H1 (cell line): Measurements from ENCODE around the gene ARF3. TPM values are rescaled to one million over a fixed set of nuclear protein-coding genes. Genes with fewer than 3 reads are reported as not detected.

ENCODE experiments used
- CTCF ChIA-PET: fragments of 300-600 bp; sonication (Branson Sonifier 250); formaldehyde crosslinking; loops from one replicate; lab custom pipeline; 2021; ENCODE audit not compliant: partially characterized antibody; lab: Charles Lee
- POLR2A ChIA-PET: fragments of 300-600 bp; sonication (Branson Sonifier 250); formaldehyde crosslinking; loops from one replicate; lab custom pipeline; 2021; ENCODE audit warnings: inconsistent platforms; ENCODE audit not compliant: partially characterized antibody; lab: Charles Lee
- DNase-seq, 2 experiments: peaks; one replicate each; pipeline versions ENCODE4 v3.0.0 to v3.0.0-alpha.2; 2010 to 2022; ENCODE audit warnings: low spot score in 2 of 2, low read depth in 1 of 2, mixed read lengths in 1 of 2
- FAIRE-seq: peaks from 2 replicates; lab custom pipeline; 2011; peaks lifted over from hg19 to GRCh38; lab: Jason Lieb, UNC
- H2AFZ ChIP-seq: 2 replicates; pipeline ENCODE4 v1.8.1; 2012; ENCODE audit warnings: low read length, inconsistent platforms
- H2AK5ac ChIP-seq: 2 replicates; pipeline ENCODE4 v1.6.1; 2013; ENCODE audit warnings: low read depth, low read length
- H2BK120ac ChIP-seq: replicated peaks from 2 replicates; pipeline ENCODE3; 2013; ENCODE audit warnings: low read depth, low read length, inconsistent platforms
- H2BK12ac ChIP-seq: 2 replicates; pipeline ENCODE4 v1.6.1; 2013; ENCODE audit warnings: low read depth, low read length
- H2BK15ac ChIP-seq: 2 replicates; pipeline ENCODE4 v1.6.1; 2013; ENCODE audit warnings: low read length
- H2BK20ac ChIP-seq: 2 replicates; pipeline ENCODE4 v1.6.1; 2013; ENCODE audit warnings: low read length
- H2BK5ac ChIP-seq: 2 replicates; pipeline ENCODE4 v1.6.1; 2013; ENCODE audit warnings: low read depth, low read length
- H3K14ac ChIP-seq: 2 replicates; pipeline ENCODE4 v1.6.1; 2013; ENCODE audit warnings: inconsistent platforms; ENCODE audit not compliant: insufficient read length
- H3K18ac ChIP-seq: 2 replicates; pipeline ENCODE4 v1.6.1; 2013; ENCODE audit warnings: low read length; ENCODE audit errors: extremely low read depth
- H3K23ac ChIP-seq: 2 replicates; pipeline ENCODE4 v1.6.1; 2013; ENCODE audit warnings: inconsistent platforms; ENCODE audit not compliant: insufficient read length
- H3K23me2 ChIP-seq: 2 replicates; pipeline ENCODE4 v1.6.1; 2013; ENCODE audit warnings: low read depth, low read length
- H3K27ac ChIP-seq: 2 replicates; pipeline ENCODE4 v1.6.1; 2011; ENCODE audit warnings: low read depth, low read length, inconsistent platforms
- H3K27me3 ChIP-seq, 4 experiments: replicated peaks in 1 of 4; 1 replicate in 1 of 4; 2 replicates in 3 of 4; pipeline versions ENCODE4 v1.6.1 to v1.8.1; 2011 to 2013; ENCODE audit warnings: low read length in 3 of 4, mild to moderate bottlenecking in 3 of 4, inconsistent platforms in 2 of 4, mixed read lengths in 2 of 4, moderate library complexity in 1 of 4; ENCODE audit not compliant: control insufficient read depth in 3 of 4, insufficient read depth in 3 of 4; ENCODE audit errors: extremely low read depth in 1 of 4
- H3K36me3 ChIP-seq, 4 experiments: 2 replicates each; pipeline versions ENCODE4 v1.6.1 to v1.8.1; 2011 to 2013; ENCODE audit warnings: mild to moderate bottlenecking in 4 of 4, low read length in 3 of 4, moderate library complexity in 2 of 4, control low read depth in 1 of 4, inconsistent platforms in 1 of 4; ENCODE audit not compliant: insufficient read depth in 4 of 4, control insufficient read depth in 2 of 4
- H3K4ac ChIP-seq: replicated peaks from 2 replicates; pipeline ENCODE3; 2013; ENCODE audit warnings: low read length, low read depth, mixed read lengths, inconsistent platforms; ENCODE audit not compliant: insufficient read length
- H3K4me1 ChIP-seq, 4 experiments: replicated peaks in 1 of 4; 1 replicate in 1 of 4; 2 replicates in 3 of 4; pipeline versions ENCODE4 v1.6.1 to v1.8.1; 2011 to 2013; ENCODE audit warnings: low read length in 3 of 4, inconsistent platforms in 2 of 4, mixed read lengths in 1 of 4; ENCODE audit not compliant: insufficient read depth in 4 of 4, control insufficient read depth in 3 of 4
- H3K4me2 ChIP-seq, 2 experiments: 2 replicates each; pipeline versions ENCODE4 v1.6.1 to v1.8.1; 2011 to 2013; ENCODE audit warnings: low read depth in 2 of 2, low read length in 2 of 2, control low read depth in 1 of 2, inconsistent platforms in 1 of 2, mild to moderate bottlenecking in 1 of 2; ENCODE audit not compliant: insufficient read depth in 1 of 2
- H3K4me3 ChIP-seq, 4 experiments: fragments of 200-600, 300-600 bp in 1 of 4; sonication (generic), shearing (Covaris generic), sonication (Bioruptor Twin) in 1 of 4; 2 replicates each; pipeline versions ENCODE4 v1.5.1 to v1.8.1; 2011 to 2016; ENCODE audit warnings: low read length in 4 of 4, low read depth in 3 of 4, control low read depth in 2 of 4, inconsistent platforms in 2 of 4, mild to moderate bottlenecking in 2 of 4, mixed read lengths in 1 of 4, moderate library complexity in 1 of 4; ENCODE audit not compliant: insufficient read depth in 2 of 4; ENCODE audit errors: extremely low read depth in 1 of 4
- H3K56ac ChIP-seq: replicated peaks from 2 replicates; pipeline ENCODE3; 2013; ENCODE audit warnings: low read depth, mild to moderate bottlenecking, mixed read lengths, low read length, inconsistent platforms; ENCODE audit not compliant: insufficient read length
- H3K79me1 ChIP-seq: 2 replicates; pipeline ENCODE4 v1.6.1; 2013; ENCODE audit warnings: low read depth, low read length, control low read depth
- H3K79me2 ChIP-seq, 2 experiments: 2 replicates each; pipeline versions ENCODE4 v1.6.1 to v1.8.1; 2012 to 2013; ENCODE audit warnings: low read length in 2 of 2, mild to moderate bottlenecking in 2 of 2, inconsistent platforms in 1 of 2; ENCODE audit not compliant: insufficient read depth in 2 of 2, control insufficient read depth in 1 of 2
- H3K9ac ChIP-seq, 4 experiments: replicated peaks in 1 of 4; 1 replicate in 1 of 4; 2 replicates in 3 of 4; pipeline versions ENCODE4 v1.6.1 to v1.8.1; 2011 to 2013; ENCODE audit warnings: low read depth in 3 of 4, low read length in 3 of 4, control low read depth in 2 of 4, mild to moderate bottlenecking in 2 of 4, moderate library complexity in 2 of 4, inconsistent platforms in 1 of 4; ENCODE audit errors: extremely low read depth in 1 of 4
- H3K9me3 ChIP-seq, 2 experiments: 2 replicates each; pipeline versions ENCODE4 v1.6.1 to v1.8.1; 2012 to 2013; ENCODE audit warnings: mild to moderate bottlenecking in 2 of 2, moderate library complexity in 2 of 2, control low read depth in 1 of 2, inconsistent platforms in 1 of 2, low read depth in 1 of 2, low read length in 1 of 2, mixed read lengths in 1 of 2; ENCODE audit not compliant: insufficient read depth in 2 of 2
- H4K20me1 ChIP-seq, 2 experiments: replicated peaks in 1 of 2; 2 replicates each; pipeline versions ENCODE3 to v1.8.1; 2011 to 2013; ENCODE audit warnings: inconsistent platforms in 2 of 2, low read length in 2 of 2, mild to moderate bottlenecking in 1 of 2; ENCODE audit not compliant: insufficient read depth in 2 of 2, control insufficient read depth in 1 of 2
- H4K5ac ChIP-seq: 2 replicates; pipeline ENCODE4 v1.6.1; 2013; ENCODE audit warnings: low read length, low read depth, mixed read lengths, inconsistent platforms; ENCODE audit not compliant: insufficient read length
- H4K8ac ChIP-seq: 2 replicates; pipeline ENCODE4 v1.8.0; 2013; ENCODE audit warnings: mild to moderate bottlenecking, moderate library complexity, low read length, inconsistent platforms; ENCODE audit not compliant: insufficient read depth; ENCODE audit errors: extremely low read depth
- H4K91ac ChIP-seq: replicated peaks from 2 replicates; pipeline ENCODE3; 2013; ENCODE audit warnings: low read length, mixed read lengths, inconsistent platforms; ENCODE audit not compliant: insufficient read length
- BACH1 ChIP-seq: IDR thresholded peaks from 2 replicates; pipeline ENCODE4 v1.6.1; 2012; ENCODE audit warnings: low read length, improper control_type of control experiment
- CEBPB ChIP-seq: IDR thresholded peaks from 2 replicates; pipeline ENCODE4 v1.6.1; 2012; ENCODE audit warnings: low read depth, low read length
- GABPA ChIP-seq: IDR thresholded peaks from 2 replicates; pipeline ENCODE4 v1.6.1; 2011; ENCODE audit warnings: mild to moderate bottlenecking, low read length, moderate library complexity, borderline replicate concordance; ENCODE audit not compliant: insufficient read depth
- JUND ChIP-seq: IDR thresholded peaks from 2 replicates; pipeline ENCODE4 v1.6.1; 2011; ENCODE audit warnings: mild to moderate bottlenecking, improper control_type of control experiment, low read length
- KDM5A ChIP-seq: fragments of 200-600 bp; IDR thresholded peaks from 2 replicates; pipeline ENCODE4 v1.7.1; 2012; ENCODE audit warnings: mild to moderate bottlenecking, low read length, inconsistent platforms, mixed read lengths
- POLR2AphosphoS5 ChIP-seq: IDR thresholded peaks from 2 replicates; pipeline ENCODE4 v1.6.1; 2011; ENCODE audit warnings: low read depth, low read length
- POU5F1 ChIP-seq: IDR thresholded peaks from 2 replicates; pipeline ENCODE4 v1.6.1; 2011; ENCODE audit warnings: low read depth, mild to moderate bottlenecking, low read length, moderate library complexity
- SP1 ChIP-seq: IDR thresholded peaks from 2 replicates; pipeline ENCODE4 v1.6.1; 2011; ENCODE audit warnings: low read depth, low read length
- WGBS, 2 experiments: shearing (Covaris generic) in 1 of 2; methylation state at CpG; one replicate each; pipeline versions ENCODE4 v1.1.6 to v1.1.7; 2013 to 2015; ENCODE audit warnings: low lambda C conversion rate in 2 of 2, mixed read lengths in 2 of 2, inconsistent platforms in 1 of 2, low coverage in 1 of 2, missing lambda C conversion rate in 1 of 2; ENCODE audit not compliant: insufficient replicate concordance in 2 of 2, insufficient coverage in 1 of 2, insufficient read length in 1 of 2; ENCODE audit errors: extremely low coverage in 1 of 2, missing lambda C conversion rate in 1 of 2; 5-methylcytosine and 5-hydroxymethylcytosine counted together
- polyA plus RNA-seq, 7 experiments: library from polyadenylated mRNA; depleted of rRNA in 3 of 7; stranded (reverse) in 5 of 7; unstranded in 2 of 7; fragments of >200 nt in 5 of 7; fragments of 200-250 nt in 2 of 7; gene quantifications; 1 replicate in 5 of 7; 2 replicates in 1 of 7; 4 replicates in 1 of 7; pipeline versions ENCODE4 v1.2.1 to v1.2.3, GENCODE V29; 2011 to 2013; ENCODE audit warnings: missing spikeins in 2 of 7, mixed read lengths in 2 of 7
- total RNA-seq: library from RNA; stranded (reverse); fragmentation: NEBNext Ultra II Directional; extraction: Animal tissue kit (Norgen Biotek cat#: 25700); gene quantifications from 2 replicates; pipeline ENCODE4 v1.2.1, GENCODE V29; 2021

The ARF3 gene
- total and polyA plus RNA-seq, 2 of the 8 experiments (the other 6 are each of a cell fraction or from before 2014, with no cell fraction given), result 231 to 250 TPM

- Histone ChIP-seq H3K79me1 (peaks cover 8% of the 10 kb centered on the region), H2BK12ac (no peak overlapping the region), H3K9ac (no peak overlapping the region), H3K14ac (no peak overlapping the region), H3K9me3 (no peaks in the 10 kb centered on the region), H2AK5ac (no peak overlapping the region), H3K23me2 (no peaks in the 10 kb centered on the region), H2BK15ac (no peak overlapping the region), H3K4me2 (no peak overlapping the region), H3K4me3 (no peak overlapping the region), H3K4ac (no peak overlapping the region), H3K18ac (no peak overlapping the region; the same call in 1 of the 2 replicates), H4K5ac (no peak overlapping the region), H4K8ac (no peak overlapping the region), H4K20me1 (peaks cover 10 to 23% of the 10 kb centered on the region in 2 experiments), H2BK120ac (no peak overlapping the region), H3K4me1 (no peaks in the 10 kb centered on the region; a peak in 1 of 7 replicates), H3K36me3 (peaks cover 0 to 12% (median 2%) of the 10 kb centered on the region in 4 experiments; a peak in 7 of 8 replicates), H2BK20ac (no peak overlapping the region), H3K79me2 (peaks cover 9 to 92% of the 10 kb centered on the region in 2 experiments), H3K27ac (no peak overlapping the region; the same call in 1 of the 2 replicates), H2AFZ (no peak overlapping the region), H2BK5ac (no peak overlapping the region), H3K23ac (no peak overlapping the region), H4K91ac (no peak overlapping the region), H3K56ac (no peak overlapping the region), H3K27me3 (no peaks in the 10 kb centered on the region)
- POLR2A ChIA-PET, result interaction anchor here (1.1 to 2.0 kb wide), 4 partner anchors 11 to 82 kb away, joined by 3 to 8 read pairs (median 4); partner anchors contain the start of gene RND1
- CTCF ChIA-PET, result interaction anchor here (0.8 to 19.9 kb wide), 9 partner anchors 10 to 75 kb away, joined by 3 to 280 read pairs (median 4); partner anchors contain the start of genes ARF3 and FKBP11
- TF ChIP-seq CEBPB (no peak), SP1 (no peak), KDM5A (no peak), BACH1 (no peak), JUND (no peak), GABPA (no peak), POLR2AphosphoS5 (no peak), POU5F1 (no peak)
- DNase-seq (no peak), FAIRE-seq (no peak)
- WGBS, 2 experiments, result 66% methylated on average over 2 of the region's 3 CpGs; no CpG with 5 or more reads in 1 of the 2 experiments
Measured at GRCh38 chr12:48947727-48948126, 9.6 kb downstream of the ARF3 start.
